Sigmoid colon (tissue), 7 donors: ENCODE results near the gene NLGN1. TPM values are rescaled to one million over a fixed set of nuclear protein-coding genes. Genes with fewer than 3 reads are reported as not detected.

ENCODE experiments used
- DNase-seq: peaks from one replicate; pipeline ENCODE4 v3.0.0-alpha.2; 2019
- H3K27ac ChIP-seq, 4 donors: fragments of 200-600 bp; sonication (generic); one replicate each; pipeline ENCODE4 v1.5.1; 2016 to 2019; ENCODE audit warnings: mild to moderate bottlenecking in 1 of 4
- H3K27me3 ChIP-seq, 3 donors: fragments of 200-600 bp; sonication (generic); one replicate each; pipeline ENCODE4 v1.5.1; 2019; ENCODE audit warnings: mild to moderate bottlenecking in 1 of 3
- H3K36me3 ChIP-seq, 4 donors: fragments of 200-600 bp; sonication (generic); one replicate each; pipeline ENCODE4 v1.5.1; 2016 to 2019
- H3K4me1 ChIP-seq, 4 donors: fragments of 200-600 bp; sonication (generic); one replicate each; pipeline ENCODE4 v1.5.1; 2017 to 2019
- H3K4me3 ChIP-seq, 4 donors: fragments of 200-600 bp; sonication (generic); one replicate each; pipeline ENCODE4 v1.5.1; 2017 to 2019; ENCODE audit warnings: mild to moderate bottlenecking in 2 of 4, moderate library complexity in 1 of 4
- H3K9me3 ChIP-seq, 4 donors: fragments of 200-600 bp in 3 of 4; sonication (generic) in 3 of 4; one replicate each; pipeline versions ENCODE4 v1.5.1 to v1.6.1; 2013 to 2019
- EP300 ChIP-seq, 4 donors: sonication (generic); formaldehyde crosslinking; IDR thresholded peaks; one replicate each; pipeline ENCODE4 v1.6.1; 2017; ENCODE audit warnings: antibody characterized with exemption in 4 of 4
- POLR2A ChIP-seq, 2 donors: fragments of 450-650 bp; IDR thresholded peaks; one replicate each; pipeline ENCODE4 v1.6.1; 2016; ENCODE audit warnings: antibody characterized with exemption in 2 of 2, mild to moderate bottlenecking in 2 of 2, moderate library complexity in 2 of 2
- POLR2AphosphoS5 ChIP-seq, 4 donors: sonication (generic); formaldehyde crosslinking; IDR thresholded peaks; one replicate each; pipeline ENCODE4 v1.6.1; 2017; ENCODE audit warnings: antibody characterized with exemption in 4 of 4
- WGBS, 2 donors: extraction: QIAGEN DNeasy Blood & Tissue Kit; methylation state at CpG; one replicate each; pipeline ENCODE4 v1.1.7; 2013; 5-methylcytosine and 5-hydroxymethylcytosine counted together
- intact Hi-C: fragments of 100-400 bp; cut with DNase I; formaldehyde crosslinking; loops from one replicate; pipeline ENCODE4 v1.15.1; 2023
- polyA plus RNA-seq, 3 donors: library from polyadenylated mRNA; stranded (reverse); fragments of 200-250 nt; gene quantifications; one replicate each; pipeline ENCODE4 v1.2.3, GENCODE V29; 2013
- total RNA-seq, 4 donors: library from RNA; depleted of rRNA; stranded (reverse); fragments of >200 nt; gene quantifications; one replicate each; pipeline ENCODE4 v1.1.0, GENCODE V29; 2016
- TF ChIP-seq, protein P1 (sequence below), 4 experiments: fragments of 450-650 bp in 3 of 4; fragments of 200-600 bp in 1 of 4; IDR thresholded peaks; one replicate each; pipeline ENCODE4 v1.5.1; 2016 to 2019; ENCODE audit warnings: antibody characterized with exemption in 4 of 4, mild to moderate bottlenecking in 3 of 4, moderate library complexity in 2 of 4
- donor health status: healthy with polysubstance abuse.
- donor health status: Bipolar disorder and iron deficiency.
- donor health status: healthy.

NLGN1 gene
- total and polyA plus RNA-seq, 7 donors = under 0.01 to 33.5 (median 28.3) TPM; not detected in 1

DNA sequence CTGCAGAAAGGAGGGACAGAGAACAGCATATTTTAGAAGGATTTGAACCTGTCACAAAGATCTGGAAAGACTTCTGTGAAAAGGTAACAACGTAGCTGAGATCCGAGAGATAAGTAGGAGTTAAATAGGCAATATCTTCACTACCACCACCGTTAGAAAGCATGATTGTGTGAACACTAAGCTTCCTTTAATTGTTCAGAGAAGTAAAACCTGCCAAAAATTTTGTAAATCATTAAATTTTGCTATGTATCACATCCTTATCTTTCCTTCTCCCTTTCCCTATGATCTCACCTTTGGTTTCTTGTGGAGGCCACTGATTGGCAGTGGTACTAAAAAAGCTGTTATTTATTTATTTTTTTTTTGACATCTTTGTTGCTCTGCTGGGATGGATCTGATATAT is 346.9 kb downstream of the NLGN1 start:
- H3K9me3 ChIP-seq = no peaks in the 10 kb centered on the region
- H3K36me3 ChIP-seq = no peaks in the 10 kb centered on the region
- no peak overlapping the region for H3K4me3 ChIP-seq
- intact Hi-C loops = no loop called here
- no peak overlapping the region for H3K27ac ChIP-seq
- no peaks in the 10 kb centered on the region for H3K27me3 ChIP-seq
- TF ChIP-seq, protein P1, sequence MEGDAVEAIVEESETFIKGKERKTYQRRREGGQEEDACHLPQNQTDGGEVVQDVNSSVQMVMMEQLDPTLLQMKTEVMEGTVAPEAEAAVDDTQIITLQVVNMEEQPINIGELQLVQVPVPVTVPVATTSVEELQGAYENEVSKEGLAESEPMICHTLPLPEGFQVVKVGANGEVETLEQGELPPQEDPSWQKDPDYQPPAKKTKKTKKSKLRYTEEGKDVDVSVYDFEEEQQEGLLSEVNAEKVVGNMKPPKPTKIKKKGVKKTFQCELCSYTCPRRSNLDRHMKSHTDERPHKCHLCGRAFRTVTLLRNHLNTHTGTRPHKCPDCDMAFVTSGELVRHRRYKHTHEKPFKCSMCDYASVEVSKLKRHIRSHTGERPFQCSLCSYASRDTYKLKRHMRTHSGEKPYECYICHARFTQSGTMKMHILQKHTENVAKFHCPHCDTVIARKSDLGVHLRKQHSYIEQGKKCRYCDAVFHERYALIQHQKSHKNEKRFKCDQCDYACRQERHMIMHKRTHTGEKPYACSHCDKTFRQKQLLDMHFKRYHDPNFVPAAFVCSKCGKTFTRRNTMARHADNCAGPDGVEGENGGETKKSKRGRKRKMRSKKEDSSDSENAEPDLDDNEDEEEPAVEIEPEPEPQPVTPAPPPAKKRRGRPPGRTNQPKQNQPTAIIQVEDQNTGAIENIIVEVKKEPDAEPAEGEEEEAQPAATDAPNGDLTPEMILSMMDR (IDR thresholded peaks at IDR 0.05) = no peak
- TF ChIP-seq POLR2AphosphoS5 (IDR thresholded peaks at IDR 0.05) (no peak), POLR2A (IDR thresholded peaks at IDR 0.05) (no peak), EP300 (IDR thresholded peaks at IDR 0.05) (no peak)
- 26 to 61% methylated on average over 3 of the region's 3 CpGs for WGBS, 2 donors
- DNase-seq = no peak
- H3K4me1 ChIP-seq = no peaks in the 10 kb centered on the region

GRCh38 chr3:173744895-173745294 is 347.4 kb downstream of the NLGN1 start:
- no peak for DNase-seq
- 81 to 88% methylated on average over 4 of the region's 4 CpGs for WGBS, 2 donors
- H3K9me3 ChIP-seq = no peaks in the 10 kb centered on the region
- H3K27ac ChIP-seq = no peak overlapping the region
- H3K36me3 ChIP-seq = no peaks in the 10 kb centered on the region
- TF ChIP-seq, protein P1 (IDR thresholded peaks at IDR 0.05) = no peak
- TF ChIP-seq POLR2A (IDR thresholded peaks at IDR 0.05) (no peak), POLR2AphosphoS5 (IDR thresholded peaks at IDR 0.05) (no peak), EP300 (IDR thresholded peaks at IDR 0.05) (no peak)
- H3K27me3 ChIP-seq = no peaks in the 10 kb centered on the region
- no peak overlapping the region for H3K4me3 ChIP-seq
- H3K4me1 ChIP-seq = no peaks in the 10 kb centered on the region
- intact Hi-C loops = no loop called here

GRCh38 chr3:173745952-173746682 is 348.6 kb downstream of the NLGN1 start:
- no peak overlapping the region for H3K27ac ChIP-seq
- 59 to 73% methylated on average over 4 of the region's 4 CpGs for whole genome bisulfite sequencing, 2 donors
- DNase-seq = no peak
- H3K9me3 ChIP-seq = no peaks in the 10 kb centered on the region
- intact Hi-C loops = no loop called here
- no peak overlapping the region for H3K4me3 ChIP-seq
- H3K36me3 ChIP-seq = no peaks in the 10 kb centered on the region
- TF ChIP-seq POLR2A (IDR thresholded peaks at IDR 0.05) (no peak), POLR2AphosphoS5 (IDR thresholded peaks at IDR 0.05) (no peak), EP300 (IDR thresholded peaks at IDR 0.05) (no peak)
- TF ChIP-seq, protein P1 (IDR thresholded peaks at IDR 0.05) = no peak
- no peaks in the 10 kb centered on the region for H3K27me3 ChIP-seq
- H3K4me1 ChIP-seq = no peaks in the 10 kb centered on the region

DNA sequence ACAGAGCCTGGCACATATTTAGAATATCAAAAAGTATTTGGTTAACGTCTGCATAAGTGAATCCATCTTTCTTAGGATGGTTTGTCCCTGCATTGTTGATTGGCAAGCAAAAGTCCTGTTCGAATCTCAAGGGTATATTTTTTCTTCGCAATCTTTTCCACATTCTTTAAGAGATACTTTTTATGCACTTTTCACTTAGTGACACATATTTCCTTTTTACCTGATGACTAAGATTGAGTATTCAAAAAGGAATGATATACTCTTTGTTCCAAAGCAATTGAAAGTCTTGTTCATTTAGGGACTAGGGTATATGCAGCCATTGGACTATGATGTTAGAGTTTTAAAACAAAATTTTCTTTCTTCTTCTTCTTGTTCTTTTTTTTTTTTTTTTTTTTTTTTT is 349.9 kb downstream of the NLGN1 start:
- no peak overlapping the region for H3K4me3 ChIP-seq
- intact Hi-C loops = no loop called here
- H3K27me3 ChIP-seq = no peaks in the 10 kb centered on the region
- H3K4me1 ChIP-seq = no peaks in the 10 kb centered on the region
- DNase-seq = no peak
- no peak overlapping the region for H3K27ac ChIP-seq
- no peaks in the 10 kb centered on the region for H3K36me3 ChIP-seq
- TF ChIP-seq EP300 (IDR thresholded peaks at IDR 0.05) (no peak), POLR2A (IDR thresholded peaks at IDR 0.05) (no peak), POLR2AphosphoS5 (IDR thresholded peaks at IDR 0.05) (no peak)
- TF ChIP-seq, protein P1 (IDR thresholded peaks at IDR 0.05) = no peak
- WGBS, 2 donors = 89 to 92% methylated on average over 3 of the region's 3 CpGs
- no peaks in the 10 kb centered on the region for H3K9me3 ChIP-seq

DNA sequence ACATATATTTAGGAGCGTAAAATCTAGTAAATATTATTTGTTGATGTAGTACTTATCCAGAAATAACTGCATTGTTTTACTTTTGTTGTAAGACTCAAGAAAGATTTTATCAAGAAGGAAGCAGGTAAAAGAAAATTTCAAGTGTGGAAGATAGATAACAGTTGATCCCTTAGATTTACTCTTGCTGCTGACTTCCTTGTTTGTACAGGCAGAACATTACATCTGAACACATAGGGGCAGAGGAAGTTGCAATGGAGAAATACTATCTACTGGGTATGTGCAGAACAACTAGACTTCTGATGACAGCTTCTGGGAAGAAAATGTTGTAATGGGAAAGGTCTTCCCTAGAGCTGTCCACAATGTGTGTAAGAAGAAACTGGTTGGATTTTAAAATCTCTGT is 350.6 kb downstream of the NLGN1 start:
- Histone ChIP-seq H3K27ac (no peak overlapping the region), H3K9me3 (no peaks in the 10 kb centered on the region), H3K36me3 (no peaks in the 10 kb centered on the region), H3K27me3 (no peaks in the 10 kb centered on the region), H3K4me3 (no peak overlapping the region), H3K4me1 (no peaks in the 10 kb centered on the region)
- intact Hi-C loops = no loop called here
- DNase-seq = no peak
- TF ChIP-seq POLR2AphosphoS5 (IDR thresholded peaks at IDR 0.05) = no peak
- TF ChIP-seq, protein P1 (IDR thresholded peaks at IDR 0.05) = no peak
- 76 to 84% methylated on average over 1 of the region's 1 CpG for WGBS, 2 donors
